GM18507 (cell line): Measurements from ENCODE around the gene P2RX5.
"Not testable (repeated sequence)": the region's sequence is repeated elsewhere in the genome, so short reads cannot be mapped to it uniquely, and the experiment has no call there.

Source experiments
- DNase-seq: peaks from one replicate; pipeline ENCODE4 v3.0.0; 2011; ENCODE audit warnings: low read depth; ENCODE audit not compliant: insufficient read length; ENCODE audit errors: extremely low spot score
- FAIRE-seq: peaks from 2 replicates; lab custom pipeline; 2011; peaks lifted over from hg19 to GRCh38; lab: Jason Lieb, UNC

The P2RX5 gene

GRCh38 chr17:3715296-3715695 is 19.3 kb upstream of the P2RX5 start:
- no peak for FAIRE-seq
- no peak for DNase-seq

- FAIRE-seq (peak; percentile 80), DNase-seq (no peak)
Measured at GRCh38 chr17:3712811-3713463, 17.0 kb upstream of the P2RX5 start.

GRCh38 chr17:3710951-3711383 is 15.0 kb upstream of the P2RX5 start:
- DNase-seq (peak; percentile 72), FAIRE-seq (peak; percentile 100)

- DNase-seq, result no peak
- FAIRE-seq, result no peak
Measured at GRCh38 chr17:3708366-3708765, 12.4 kb upstream of the P2RX5 start.

- FAIRE-seq, DNase-seq: not testable (repeated sequence)
Measured at GRCh38 chr17:3705718-3705984, 9.7 kb upstream of the P2RX5 start.

GRCh38 chr17:3704931-3705717 is 9.2 kb upstream of the P2RX5 start:
- FAIRE-seq, result no peak

GRCh38 chr17:3702041-3702539 is 6.1 kb upstream of the P2RX5 start:
- FAIRE-seq, DNase-seq: not testable (repeated sequence)

More at GRCh38 chr17:3704931-3705717, 9.2 kb upstream of the P2RX5 start:
- no peak for DNase-seq

GRCh38 chr17:3699951-3700350 is 4.0 kb upstream of the P2RX5 start:
- no peak for FAIRE-seq

GRCh38 chr17:3698139-3698538 is 2.2 kb upstream of the P2RX5 start:
- DNase-seq (no peak), FAIRE-seq (no peak)

More at GRCh38 chr17:3699951-3700350, 4.0 kb upstream of the P2RX5 start:
- DNase-seq, result no peak

- no peak for DNase-seq
- FAIRE-seq, result no peak
Measured at GRCh38 chr17:3697103-3697476, 1.1 kb upstream of the P2RX5 start.

GRCh38 chr17:3695129-3695722 is 729 bp downstream of the P2RX5 start:
- FAIRE-seq (peak; percentile 9), DNase-seq (no peak)

GRCh38 chr17:3693829-3694231 is 2.1 kb downstream of the P2RX5 start:
- DNase-seq (peak; percentile 33), FAIRE-seq (peak; percentile 99)

GRCh38 chr17:3693141-3693540 is 2.8 kb downstream of the P2RX5 start:
- DNase-seq (no peak), FAIRE-seq (no peak)

GRCh38 chr17:3692346-3692745 is 3.6 kb downstream of the P2RX5 start:
- DNase-seq, result no peak
- no peak for FAIRE-seq

- DNase-seq (no peak), FAIRE-seq (no peak)
Measured at GRCh38 chr17:3691617-3692067, 4.3 kb downstream of the P2RX5 start.

- FAIRE-seq, result no peak
Measured at GRCh38 chr17:3690094-3690715, 5.8 kb downstream of the P2RX5 start.

GRCh38 chr17:3689262-3690093 is 6.5 kb downstream of the P2RX5 start:
- FAIRE-seq (no peak), DNase-seq (no peak)

More at GRCh38 chr17:3690094-3690715, 5.8 kb downstream of the P2RX5 start:
- no peak for DNase-seq

- no peak for FAIRE-seq
- no peak for DNase-seq
Measured at GRCh38 chr17:3688852-3689261, 7.1 kb downstream of the P2RX5 start.

- DNase-seq (no peak), FAIRE-seq (no peak)
Measured at GRCh38 chr17:3688027-3688553, 7.9 kb downstream of the P2RX5 start.
